Mesenchymal stem cell (in vitro differentiated cells and primary cell): Measurements from ENCODE around the gene RNU1-2.
"Not testable (repeated sequence)": the region's sequence is repeated elsewhere in the genome, so short reads cannot be mapped to it uniquely, and the experiment has no call there.

ENCODE experiments used
- DNase-seq: peaks from one replicate; pipeline ENCODE4 v3.0.0-alpha.2; 2013
- H2AFZ ChIP-seq: one replicate; pipeline ENCODE4 v1.6.1; 2013; ENCODE audit warnings: low read depth, mild to moderate bottlenecking, control low read depth, inconsistent platforms, low read length, moderate library complexity
- H2AK5ac ChIP-seq: 2 replicates; pipeline ENCODE4 v1.6.1; 2013; ENCODE audit warnings: low read length, moderate library complexity, mild to moderate bottlenecking, inconsistent platforms; ENCODE audit not compliant: severe bottlenecking
- H2BK120ac ChIP-seq: one replicate; pipeline ENCODE4 v1.6.1; 2013; ENCODE audit warnings: low read depth, mild to moderate bottlenecking, inconsistent platforms, low read length, moderate library complexity
- H2BK12ac ChIP-seq, 2 experiments: one replicate each; pipeline ENCODE4 v1.6.1; 2013; ENCODE audit warnings: inconsistent platforms in 2 of 2, low read length in 2 of 2, mild to moderate bottlenecking in 2 of 2, moderate library complexity in 2 of 2, control low read depth in 1 of 2
- H2BK15ac ChIP-seq: one replicate; pipeline ENCODE4 v1.6.1; 2013; ENCODE audit warnings: mild to moderate bottlenecking, low read depth, inconsistent platforms; ENCODE audit not compliant: poor library complexity, severe bottlenecking
- H2BK5ac ChIP-seq: 2 replicates; pipeline ENCODE4 v1.6.1; 2013; ENCODE audit warnings: low read depth, mild to moderate bottlenecking, low read length, control low read depth, inconsistent platforms; ENCODE audit not compliant: poor library complexity, severe bottlenecking
- H3K14ac ChIP-seq, 2 experiments: one replicate each; pipeline ENCODE4 v1.6.1; 2013; ENCODE audit warnings: inconsistent platforms in 2 of 2, low read length in 2 of 2, control low read depth in 1 of 2, mild to moderate bottlenecking in 1 of 2, moderate library complexity in 1 of 2
- H3K18ac ChIP-seq, 2 experiments: one replicate each; pipeline ENCODE4 v1.6.1; 2013; ENCODE audit warnings: inconsistent platforms in 2 of 2, low read length in 2 of 2, control low read depth in 1 of 2, low read depth in 1 of 2, mild to moderate bottlenecking in 1 of 2
- H3K23ac ChIP-seq, 2 experiments: one replicate each; pipeline ENCODE4 v1.6.1; 2013; ENCODE audit warnings: inconsistent platforms in 2 of 2, low read length in 2 of 2, mild to moderate bottlenecking in 2 of 2, moderate library complexity in 2 of 2, control low read depth in 1 of 2
- H3K27ac ChIP-seq: 2 replicates; pipeline ENCODE4 v1.5.1; 2013; ENCODE audit warnings: mild to moderate bottlenecking, moderate library complexity, low read length, control low read depth, inconsistent platforms; ENCODE audit not compliant: poor library complexity, severe bottlenecking
- H3K27me3 ChIP-seq, 2 experiments: 2 replicates each; pipeline versions ENCODE4 v1.6.1 to v1.7.0; 2013; ENCODE audit warnings: low read length in 2 of 2, mild to moderate bottlenecking in 2 of 2, moderate library complexity in 2 of 2, control low read depth in 1 of 2, inconsistent platforms in 1 of 2; ENCODE audit not compliant: control insufficient read depth in 1 of 2, insufficient read depth in 1 of 2
- H3K36me3 ChIP-seq, 2 experiments: 2 replicates each; pipeline versions ENCODE4 v1.6.1 to v1.7.0; 2013; ENCODE audit warnings: low read length in 2 of 2, control low read depth in 1 of 2, inconsistent platforms in 1 of 2, low read depth in 1 of 2, mild to moderate bottlenecking in 1 of 2; ENCODE audit not compliant: insufficient read depth in 2 of 2, control insufficient read depth in 1 of 2
- H3K4ac ChIP-seq, 2 experiments: one replicate each; pipeline ENCODE4 v1.6.1; 2013; ENCODE audit warnings: inconsistent platforms in 2 of 2, low read length in 2 of 2, mild to moderate bottlenecking in 2 of 2, moderate library complexity in 2 of 2, control low read depth in 1 of 2, low read depth in 1 of 2
- H3K4me1 ChIP-seq: 2 replicates; pipeline ENCODE4 v1.6.1; 2013; ENCODE audit warnings: low read depth, low read length, control low read depth; ENCODE audit not compliant: control insufficient read depth, insufficient read depth
- H3K4me2 ChIP-seq: 2 replicates; pipeline ENCODE4 v1.6.1; 2013; ENCODE audit warnings: low read length, mild to moderate bottlenecking, inconsistent platforms; ENCODE audit not compliant: poor library complexity, severe bottlenecking
- H3K4me3 ChIP-seq, 2 experiments: 2 replicates each; pipeline versions ENCODE4 v1.5.1 to v1.7.0; 2013; ENCODE audit warnings: low read length in 2 of 2, mild to moderate bottlenecking in 2 of 2, control low read depth in 1 of 2, low read depth in 1 of 2; ENCODE audit not compliant: insufficient read depth in 1 of 2
- H3K79me1 ChIP-seq: replicated peaks from 2 replicates; pipeline ENCODE4 v1.6.1; 2013; ENCODE audit warnings: mild to moderate bottlenecking, control low read depth, low read length, inconsistent platforms; ENCODE audit not compliant: poor library complexity, severe bottlenecking
- H3K9ac ChIP-seq: 2 replicates; pipeline ENCODE4 v1.7.0; 2013; ENCODE audit warnings: mild to moderate bottlenecking, low read length, moderate library complexity
- H3K9me3 ChIP-seq: 2 replicates; pipeline ENCODE4 v1.7.0; 2013; ENCODE audit warnings: mild to moderate bottlenecking, low read length; ENCODE audit not compliant: control insufficient read depth
- H4K8ac ChIP-seq: one replicate; pipeline ENCODE4 v1.6.1; 2013; ENCODE audit warnings: inconsistent platforms, mild to moderate bottlenecking, low read length, moderate library complexity
- H4K91ac ChIP-seq: one replicate; pipeline ENCODE4 v1.6.1; 2013; ENCODE audit warnings: mild to moderate bottlenecking, low read length, inconsistent platforms
- WGBS: methylation state at CpG from one replicate; pipeline ENCODE4 v1.1.7; 2013; ENCODE audit warnings: mixed read lengths; 5-methylcytosine and 5-hydroxymethylcytosine counted together

The RNU1-2 gene

GRCh38 chr1:16926491-16927073 is 30.8 kb downstream of the RNU1-2 start:
- Histone ChIP-seq H2BK15ac (no peak overlapping the region), H3K36me3 (peaks cover 6 to 26% of the 10 kb centered on the region in 2 experiments), H3K27me3 (peaks cover 0 to 18% of the 10 kb centered on the region in 2 experiments), H3K4me2 (no peak overlapping the region), H3K4me1 (peaks cover 17% of the 10 kb centered on the region), H2BK120ac (no peak overlapping the region), H3K9ac (no peak overlapping the region), H3K23ac (no peak overlapping the region), H4K8ac (no peak overlapping the region), H2AFZ (no peak overlapping the region), H3K18ac (no peak overlapping the region), H4K91ac (no peak overlapping the region), H3K4me3 (no peak overlapping the region), H2AK5ac (no peak overlapping the region), H3K79me1 (peaks cover 21% of the 10 kb centered on the region), H2BK5ac (no peak overlapping the region), H3K27ac (no peak overlapping the region), H3K4ac (no peak overlapping the region), H3K9me3 (no peaks in the 10 kb centered on the region), H2BK12ac (no peak overlapping the region), H3K14ac (peak overlapping the region in 1 of 2 experiments; percentile 35)
- no peak for DNase-seq
- 69% methylated on average over 10 of the region's 10 CpGs for WGBS

GRCh38 chr1:16927256-16927655 is 31.5 kb downstream of the RNU1-2 start:
- Histone ChIP-seq H4K8ac (no peak overlapping the region), H2AK5ac (no peak overlapping the region), H2AFZ (no peak overlapping the region), H2BK15ac (no peak overlapping the region), H2BK5ac (no peak overlapping the region), H3K18ac (no peak overlapping the region), H3K23ac (no peak overlapping the region), H3K79me1 (peaks cover 16% of the 10 kb centered on the region), H3K9me3 (no peaks in the 10 kb centered on the region), H2BK120ac (no peak overlapping the region), H3K9ac (no peak overlapping the region), H3K27ac (no peak overlapping the region), H3K14ac (no peak overlapping the region), H3K4me3 (no peak overlapping the region), H3K36me3 (peaks cover 6 to 26% of the 10 kb centered on the region in 2 experiments), H3K4ac (no peak overlapping the region), H3K4me1 (peaks cover 12% of the 10 kb centered on the region), H3K4me2 (no peak overlapping the region), H3K27me3 (peaks cover 0 to 12% of the 10 kb centered on the region in 2 experiments), H2BK12ac (no peak overlapping the region), H4K91ac (no peak overlapping the region)
- 91% methylated on average over 14 of the region's 14 CpGs for whole genome bisulfite sequencing
- DNase-seq, result no peak

DNA sequence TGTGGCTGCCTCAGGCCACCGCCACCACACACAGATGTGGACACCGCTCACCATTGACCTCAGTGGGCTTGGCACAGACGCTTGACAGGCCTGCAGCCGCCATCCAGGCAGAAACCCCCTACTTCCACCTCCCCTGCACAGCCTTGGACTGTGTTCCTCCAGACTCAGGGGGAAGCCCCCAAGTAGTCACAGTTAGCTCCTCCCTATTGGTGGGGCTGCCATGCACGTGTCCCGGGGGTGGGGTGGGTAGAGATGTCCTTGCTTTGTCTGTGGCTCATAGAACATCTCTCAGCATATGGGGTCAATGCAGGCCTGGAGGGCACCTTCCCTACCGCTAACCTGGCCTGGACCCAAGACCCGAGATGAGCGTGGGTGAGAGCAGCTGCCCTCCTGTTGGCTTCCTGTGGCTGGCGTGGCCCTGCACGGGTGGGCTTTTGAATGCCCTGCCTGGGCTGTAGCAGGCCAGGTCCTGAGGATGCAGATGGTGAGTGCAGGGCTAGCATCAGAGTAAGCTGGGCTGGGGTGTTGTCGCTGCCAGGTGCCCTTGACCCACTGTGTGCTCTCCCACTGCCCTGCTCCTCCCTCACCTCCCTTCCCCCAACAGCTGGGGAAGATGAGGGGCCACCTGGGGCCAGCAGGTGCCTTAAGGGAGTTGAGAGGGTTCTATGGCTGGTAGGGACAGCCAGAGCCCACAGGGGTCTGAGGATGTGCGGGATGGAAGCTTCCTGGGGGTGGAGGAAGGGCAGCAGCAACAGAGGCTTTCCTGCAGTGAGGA is 32.1 kb downstream of the RNU1-2 start:
- H3K27me3 ChIP-seq, result peaks cover 0 to 8% of the 10 kb centered on the region in 2 experiments
- no peak overlapping the region for H2BK120ac ChIP-seq
- no peak overlapping the region for H3K9ac ChIP-seq
- H2BK15ac ChIP-seq, result no peak overlapping the region
- H3K14ac ChIP-seq, result peak overlapping the region in 1 of 2 experiments; percentile 53
- peaks cover 6 to 22% of the 10 kb centered on the region in 2 experiments for H3K36me3 ChIP-seq
- no peak overlapping the region for H3K4ac ChIP-seq
- DNase-seq, result no peak
- 91% methylated on average over 12 of the region's 13 CpGs for WGBS
- no peak overlapping the region for H2AFZ ChIP-seq
- no peak overlapping the region for H4K8ac ChIP-seq
- no peak overlapping the region for H3K23ac ChIP-seq
- H3K9me3 ChIP-seq, result no peaks in the 10 kb centered on the region
- H3K4me2 ChIP-seq, result no peak overlapping the region
- no peak overlapping the region for H3K18ac ChIP-seq
- no peak overlapping the region for H2BK5ac ChIP-seq
- no peak overlapping the region for H2BK12ac ChIP-seq
- no peak overlapping the region for H2AK5ac ChIP-seq
- no peak overlapping the region for H3K27ac ChIP-seq
- peaks cover 11% of the 10 kb centered on the region for H3K4me1 ChIP-seq
- peaks cover 11% of the 10 kb centered on the region for H3K79me1 ChIP-seq
- peak overlapping the region; percentile 32 for H4K91ac ChIP-seq
- H3K4me3 ChIP-seq, result no peak overlapping the region

- not testable (repeated sequence) for H2BK15ac ChIP-seq, H3K27me3 ChIP-seq, H2BK120ac ChIP-seq, H3K9ac ChIP-seq, H3K79me1 ChIP-seq, H4K8ac ChIP-seq, H3K23ac ChIP-seq, H3K4me2 ChIP-seq, DNase-seq, H2AFZ ChIP-seq, H3K4me1 ChIP-seq, H2BK12ac ChIP-seq, H2AK5ac ChIP-seq, H3K14ac ChIP-seq, H3K4me3 ChIP-seq, H3K4ac ChIP-seq, H3K27ac ChIP-seq, H3K9me3 ChIP-seq, H2BK5ac ChIP-seq, H3K18ac ChIP-seq
- Histone ChIP-seq H3K36me3 (peaks cover 6 to 15% of the 10 kb centered on the region in 2 experiments), H4K91ac (peak overlapping the region; percentile 18)
- 90% methylated on average over 24 of the region's 24 CpGs for WGBS
These were observed 33.6 kb downstream of the RNU1-2 start for GRCh38 chr1:16929146-16930041.
